Naive thymus-derived CD4-positive, alpha-beta T cell (primary cell): Measurements from ENCODE around the gene NAA20. TPM values are rescaled to one million over a fixed set of nuclear protein-coding genes. Genes with fewer than 3 reads are reported as not detected.

Experiments used
- ATAC-seq: fragments of 150-1000 bp; cut with Tn5 transposase; 2 replicates; pipeline ENCODE4 v1.10.0; 2021; ENCODE audit warnings: mild to moderate bottlenecking, moderate library complexity
- CTCF ChIA-PET: fragments of 350-600 bp; sonication (Branson Sonifier 250); formaldehyde crosslinking; loops from one replicate; lab custom pipeline; 2021; ENCODE audit warnings: antibody characterized with exemption; lab: Charles Lee
- POLR2A ChIA-PET: fragments of 350-600 bp; sonication (Branson Sonifier 250); formaldehyde crosslinking; loops from one replicate; lab custom pipeline; 2021; ENCODE audit warnings: antibody characterized with exemption, inconsistent platforms; lab: Charles Lee
- DNase-seq, 9 donors: peaks; one replicate each; pipeline versions ENCODE4 v3.0.0 to v3.0.0-alpha.2; 2020 to 2022; ENCODE audit warnings: mixed read lengths in 1 of 9
- H3K27ac ChIP-seq: one replicate; pipeline ENCODE4 v1.7.0; 2013; ENCODE audit warnings: mild to moderate bottlenecking, low read depth, low read length, moderate library complexity
- H3K27me3 ChIP-seq, 2 donors: one replicate each; pipeline ENCODE4 v1.7.0; 2013; ENCODE audit warnings: low read length in 2 of 2, mild to moderate bottlenecking in 2 of 2, moderate library complexity in 2 of 2; ENCODE audit not compliant: control insufficient read depth in 2 of 2, insufficient read depth in 2 of 2
- H3K36me3 ChIP-seq, 3 experiments: 1 replicate in 2 of 3; 2 replicates in 1 of 3; pipeline ENCODE4 v1.7.0; 2013; ENCODE audit warnings: low read length in 3 of 3, mild to moderate bottlenecking in 3 of 3, moderate library complexity in 1 of 3; ENCODE audit not compliant: insufficient read depth in 3 of 3, control insufficient read depth in 2 of 3
- H3K4me1 ChIP-seq, 2 donors: one replicate each; pipeline ENCODE4 v1.7.0; 2013; ENCODE audit warnings: low read length in 2 of 2, mild to moderate bottlenecking in 2 of 2, moderate library complexity in 1 of 2; ENCODE audit not compliant: control insufficient read depth in 2 of 2, insufficient read depth in 2 of 2
- H3K4me3 ChIP-seq: 2 replicates; pipeline ENCODE4 v1.7.0; 2013; ENCODE audit warnings: mild to moderate bottlenecking, low read length
- H3K9me3 ChIP-seq, 3 experiments: 1 replicate in 2 of 3; 2 replicates in 1 of 3; pipeline ENCODE4 v1.7.0; 2013; ENCODE audit warnings: low read length in 3 of 3; ENCODE audit not compliant: control insufficient read depth in 2 of 3
- H3K27ac Mint-ChIP-seq, 9 donors: one replicate each; pipeline ENCODE4 v1.8.0; 2020 to 2022; ENCODE audit warnings: mixed read lengths in 9 of 9, mild to moderate bottlenecking in 8 of 9, moderate library complexity in 5 of 9, inconsistent platforms in 2 of 9
- H3K27me3 Mint-ChIP-seq, 5 donors: one replicate each; pipeline ENCODE4 v1.8.0; 2021 to 2022; ENCODE audit warnings: mixed read lengths in 5 of 5, mild to moderate bottlenecking in 1 of 5
- H3K36me3 Mint-ChIP-seq, 5 donors: one replicate each; pipeline ENCODE4 v1.8.0; 2020 to 2022; ENCODE audit warnings: mixed read lengths in 5 of 5, mild to moderate bottlenecking in 3 of 5, inconsistent platforms in 1 of 5
- H3K4me1 Mint-ChIP-seq, 7 donors: one replicate each; pipeline ENCODE4 v1.8.0; 2020 to 2022; ENCODE audit warnings: mixed read lengths in 7 of 7, mild to moderate bottlenecking in 3 of 7, inconsistent platforms in 1 of 7
- H3K4me3 Mint-ChIP-seq, 10 donors: one replicate each; pipeline ENCODE4 v1.8.0; 2020 to 2022; ENCODE audit warnings: mild to moderate bottlenecking in 10 of 10, mixed read lengths in 10 of 10, moderate library complexity in 6 of 10, inconsistent platforms in 2 of 10
- H3K9me3 Mint-ChIP-seq, 11 donors: one replicate each; pipeline ENCODE4 v1.8.0; 2020 to 2022; ENCODE audit warnings: mixed read lengths in 11 of 11, mild to moderate bottlenecking in 4 of 11, inconsistent platforms in 1 of 11, moderate library complexity in 1 of 11
- intact Hi-C, 2 donors: fragments of 100-400 bp; cut with micrococcal nuclease; formaldehyde crosslinking; loops; one replicate each; pipeline ENCODE4 v1.15.1; 2023
- polyA plus RNA-seq, 2 donors: library from polyadenylated mRNA; unstranded; fragments of 300-500 nt; fragmentation: Illumina TruSeq; gene quantifications; one replicate each; pipeline ENCODE4 v1.2.3, GENCODE V29; 2021
- total RNA-seq, 6 experiments: library from RNA in 5 of 6; stranded (reverse) in 5 of 6; gene quantifications; 1 replicate in 5 of 6; 2 replicates in 1 of 6; pipeline ENCODE4 v1.2.3 and lab custom pipeline; 2021 to 2026

The NAA20 gene
- total and polyA plus RNA-seq, 7 experiments from 2014 or later, result 21.5 to 90.2 (median 29.6) TPM

DNA sequence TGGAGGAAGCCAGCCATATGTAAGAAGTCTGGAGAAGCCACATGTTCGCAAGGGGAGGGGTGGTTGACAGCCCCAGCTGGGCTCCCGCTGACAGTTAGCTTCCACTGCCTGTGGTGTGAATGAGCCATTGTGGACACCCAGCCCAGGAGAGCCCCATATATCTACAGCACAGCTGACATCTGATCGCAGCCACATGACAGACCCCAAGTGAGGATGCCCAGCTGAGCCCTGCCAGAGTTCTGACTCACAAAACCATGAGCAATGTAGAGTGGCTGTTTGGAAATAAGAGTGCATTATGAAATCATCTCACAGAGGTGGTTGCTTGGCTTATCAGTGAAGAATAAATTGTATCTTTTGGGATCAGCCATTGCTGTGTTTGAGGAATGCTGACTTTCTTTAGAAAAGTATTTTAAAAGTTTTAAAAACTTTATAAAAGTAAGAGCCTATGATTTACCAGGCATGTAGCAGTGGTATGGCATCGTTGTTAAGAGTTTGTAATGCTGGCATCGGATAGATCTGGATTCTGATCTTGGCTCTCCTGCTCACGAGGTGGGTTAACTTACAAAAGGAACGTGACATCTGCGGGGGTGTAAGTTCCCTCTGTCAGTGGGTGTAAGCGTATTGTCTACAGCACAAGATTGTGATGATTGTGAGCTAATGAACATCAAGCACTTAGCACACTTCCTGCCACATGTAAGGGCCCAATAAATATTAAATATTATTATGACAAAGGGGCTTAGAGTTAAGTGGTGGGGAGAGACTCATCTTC, 59.3 kb downstream of the NAA20 start:
- ChIA-PET CTCF (interaction anchor here (0.6 kb wide), 1 partner anchor 11 kb away, joined by 3 read pairs; no protein-coding TSS in a partner anchor), POLR2A (interaction anchor here (0.6 kb wide), 1 partner anchor 74 kb away, joined by 3 read pairs; no protein-coding TSS in a partner anchor)
- no peak overlapping the region for H3K27ac Mint-ChIP-seq
- no peaks in the 10 kb centered on the region for H3K4me1 ChIP-seq
- no peaks in the 10 kb centered on the region for H3K9me3 Mint-ChIP-seq
- H3K36me3 ChIP-seq, result no peaks in the 10 kb centered on the region
- no peaks in the 10 kb centered on the region for H3K4me1 Mint-ChIP-seq
- H3K27ac ChIP-seq, result no peak overlapping the region
- no peaks in the 10 kb centered on the region for H3K9me3 ChIP-seq
- intact Hi-C loops, result no loop called here
- H3K27me3 Mint-ChIP-seq, result peaks cover 4 to 14% (median 8%) of the 10 kb centered on the region in 5 donors
- ATAC-seq, result no peak
- H3K36me3 Mint-ChIP-seq, result no peaks in the 10 kb centered on the region
- no peaks in the 10 kb centered on the region for H3K27me3 ChIP-seq
- no peak overlapping the region for H3K4me3 Mint-ChIP-seq
- no peak overlapping the region for H3K4me3 ChIP-seq
- no peak for DNase-seq

DNA sequence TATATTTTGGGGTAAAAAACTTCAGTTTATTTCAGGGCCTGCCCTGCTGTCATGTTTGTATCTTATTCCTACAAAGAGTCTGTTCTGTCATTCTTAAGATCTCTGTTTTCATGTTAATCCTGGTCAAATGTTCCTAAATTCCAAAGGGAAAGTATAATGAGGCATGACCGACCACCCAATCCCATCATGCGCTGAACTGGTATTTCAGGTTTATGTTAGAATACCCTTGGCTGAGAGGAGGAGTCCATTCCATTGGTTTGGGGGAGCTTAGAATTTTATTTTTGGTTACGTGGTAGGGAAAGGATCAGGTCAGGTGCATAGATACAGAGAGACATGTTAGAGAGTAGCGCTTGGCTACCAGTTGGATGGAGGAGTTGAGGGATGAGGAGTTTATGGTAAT, 60.9 kb downstream of the NAA20 start:
- no peak overlapping the region for H3K4me3 ChIP-seq
- ChIA-PET POLR2A (no interaction called here), CTCF (no interaction called here)
- Mint-ChIP-seq H3K4me1 (no peaks in the 10 kb centered on the region), H3K27me3 (peaks cover 4 to 21% (median 15%) of the 10 kb centered on the region in 5 donors), H3K4me3 (no peak overlapping the region), H3K27ac (no peak overlapping the region), H3K9me3 (no peaks in the 10 kb centered on the region), H3K36me3 (no peaks in the 10 kb centered on the region)
- H3K27ac ChIP-seq, result no peak overlapping the region
- no peaks in the 10 kb centered on the region for H3K4me1 ChIP-seq
- no peaks in the 10 kb centered on the region for H3K36me3 ChIP-seq
- no peaks in the 10 kb centered on the region for H3K27me3 ChIP-seq
- DNase-seq (no peak), ATAC-seq (no peak)
- intact Hi-C loops, result no loop called here
- H3K9me3 ChIP-seq, result no peaks in the 10 kb centered on the region

DNA sequence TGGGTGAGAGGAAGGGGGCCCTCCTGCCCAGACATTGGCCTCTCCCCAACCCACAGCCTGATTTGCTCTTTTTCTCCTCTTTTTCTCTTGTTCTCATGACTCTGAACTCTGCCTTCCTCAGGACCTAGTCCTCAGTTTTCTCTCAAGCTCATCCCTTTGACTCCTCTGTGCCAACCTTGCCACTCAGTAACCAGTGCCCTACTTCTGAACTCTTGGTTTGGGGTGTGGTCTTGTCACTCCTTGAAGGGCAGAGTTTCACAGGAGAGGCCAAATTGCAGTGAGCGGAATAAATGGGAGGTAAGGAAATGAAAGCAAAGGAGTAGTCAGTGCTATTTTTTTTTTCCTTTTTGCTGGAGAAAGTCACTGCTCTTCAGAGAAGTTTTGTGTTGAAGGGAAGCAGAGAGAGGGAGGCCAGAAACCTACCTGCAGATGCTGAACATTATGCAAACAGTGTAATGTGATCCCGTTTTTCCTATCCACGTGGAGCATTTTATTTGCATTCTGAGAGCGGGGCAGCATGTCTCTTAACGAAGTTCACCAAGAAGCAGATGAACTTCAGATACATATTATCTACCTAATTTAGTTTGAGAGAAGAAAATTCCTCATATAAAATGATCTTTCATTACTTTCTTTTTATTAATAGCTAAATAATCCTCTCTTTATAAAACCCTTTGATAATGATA, 62.1 kb downstream of the NAA20 start:
- POLR2A ChIA-PET, result no interaction called here
- no peak overlapping the region for H3K4me3 Mint-ChIP-seq
- H3K9me3 Mint-ChIP-seq, result no peaks in the 10 kb centered on the region
- no peak for DNase-seq
- Histone ChIP-seq H3K27ac (no peak overlapping the region), H3K36me3 (no peaks in the 10 kb centered on the region), H3K4me1 (no peaks in the 10 kb centered on the region), H3K9me3 (no peaks in the 10 kb centered on the region), H3K4me3 (no peak overlapping the region), H3K27me3 (no peaks in the 10 kb centered on the region)
- intact Hi-C loops, result no loop called here
- H3K36me3 Mint-ChIP-seq, result no peaks in the 10 kb centered on the region
- CTCF ChIA-PET, result no interaction called here
- peaks cover 0 to 5% (median 4%) of the 10 kb centered on the region in 7 donors for H3K4me1 Mint-ChIP-seq
- no peak for ATAC-seq
- H3K27ac Mint-ChIP-seq, result no peak overlapping the region
- H3K27me3 Mint-ChIP-seq, result peaks cover 0 to 21% (median 12%) of the 10 kb centered on the region in 5 donors

Other genes with a start within 250 kb of the NAA20 start
- gene CRNKL1, start 35.1 kb downstream of the NAA20 start, total RNA-seq, result 10 to 100 TPM; 17.4 to 32.1 (median 21.6) TPM
- gene CRNKL1, start 35.1 kb downstream of the NAA20 start, polyA plus RNA-seq, result 10 to 100 TPM in 1 of 2 donors, 1 to 10 TPM in 1; 9.1 to 15.6 TPM
- not detected for gene CFAP61, start 35.2 kb downstream of the NAA20 start, total RNA-seq
- not detected for gene CFAP61, start 35.2 kb downstream of the NAA20 start, polyA plus RNA-seq